Measurements from ENCODE around the gene LCE4A.
"Not testable (repeated sequence)": the region's sequence is repeated elsewhere in the genome, so short reads cannot be mapped to it uniquely, and the experiment has no call there.

DNA sequence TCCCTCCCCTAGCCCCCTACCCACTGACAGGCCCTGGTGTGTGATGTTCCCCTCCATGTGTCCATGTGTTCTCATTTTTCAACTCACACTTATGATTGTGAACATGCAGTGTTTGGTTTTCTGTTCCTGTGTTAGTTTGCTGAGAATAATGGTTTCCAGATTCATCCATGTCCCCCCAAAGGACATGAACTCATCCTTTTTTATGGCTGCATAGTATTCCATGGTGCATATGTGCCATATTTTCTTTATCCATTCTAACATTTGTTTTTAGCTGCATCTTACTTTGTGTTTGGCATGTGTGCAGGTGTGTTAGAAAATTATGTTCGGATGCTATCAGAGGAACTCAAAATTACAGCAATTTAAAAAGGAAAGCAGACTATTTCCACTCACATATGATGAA is 41.8 kb upstream of the LCE4A start:
- TF ChIP-seq CTCF (IDR thresholded peaks at IDR 0.05); MAFK (IDR thresholded peaks at IDR 0.05; ENCODE audit: partially characterized antibody); POLR2A (IDR thresholded peaks at IDR 0.05; ENCODE audit: low read length); CHD2 (IDR thresholded peaks at IDR 0.05; ENCODE audit: low read length, partially characterized antibody); E2F6 (IDR thresholded peaks at IDR 0.05; ENCODE audit: borderline replicate concordance, low read depth); SMC3 (IDR thresholded peaks at IDR 0.05); CEBPB (IDR thresholded peaks at IDR 0.05); EP300 (IDR thresholded peaks at IDR 0.05); BHLHE40 (IDR thresholded peaks at IDR 0.05; ENCODE audit: low read depth, low read length); CHD4 (IDR thresholded peaks at IDR 0.05; ENCODE audit: borderline replicate concordance); NPAS2 (CRISPR knock-in tag; IDR thresholded peaks at IDR 0.05; ENCODE audit: borderline replicate concordance); JUNB (IDR thresholded peaks at IDR 0.05): not testable (repeated sequence)

Data from A549 (cell line).